ES-I3 (cell line): ENCODE results near the gene KCNJ6.
A peak's percentile ranks its signal among the peaks of the same experiment; 100 is the strongest.
"Not testable (repeated sequence)": the region's sequence is repeated elsewhere in the genome, so short reads cannot be mapped to it uniquely, and the experiment has no call there.

Experiments
- H3K36me3 ChIP-seq: 2 replicates; pipeline ENCODE4 v1.6.1; 2013; ENCODE audit warnings: mild to moderate bottlenecking, low read length, control low read depth, moderate library complexity; ENCODE audit not compliant: insufficient read depth
- H3K4me1 ChIP-seq: 2 replicates; pipeline ENCODE4 v1.6.1; 2013; ENCODE audit warnings: mild to moderate bottlenecking, control low read depth, low read length; ENCODE audit not compliant: insufficient read depth
- H3K9ac ChIP-seq: 2 replicates; pipeline ENCODE4 v1.6.1; 2013; ENCODE audit warnings: low read depth, mild to moderate bottlenecking, low read length, moderate library complexity
- H3K9me3 ChIP-seq: 2 replicates; pipeline ENCODE4 v1.6.1; 2013; ENCODE audit warnings: mild to moderate bottlenecking, low read length, moderate library complexity; ENCODE audit not compliant: control insufficient read depth, insufficient read depth

Gene KCNJ6

GRCh38 chr21:37683396-37684114 lies 232.7 kb downstream of the KCNJ6 start:
- H3K9me3 ChIP-seq: peaks cover 4% of the 10 kb centered on the region; the same call in 1 of the 2 replicates
- H3K4me1 ChIP-seq: peaks cover 22% of the 10 kb centered on the region; the same call in 1 of the 2 replicates
- no peak overlapping the region; the same call in 1 of the 2 replicates for H3K9ac ChIP-seq
- no peaks in the 10 kb centered on the region for H3K36me3 ChIP-seq

GRCh38 chr21:37682966-37683365 lies 233.3 kb downstream of the KCNJ6 start:
- Histone ChIP-seq H3K4me1 (peaks cover 22% of the 10 kb centered on the region; the same call in 1 of the 2 replicates), H3K9me3 (peaks cover 4% of the 10 kb centered on the region; the same call in 1 of the 2 replicates), H3K36me3 (no peaks in the 10 kb centered on the region), H3K9ac (no peak overlapping the region; the same call in 1 of the 2 replicates)

GRCh38 chr21:37677006-37677405 lies 239.3 kb downstream of the KCNJ6 start:
- no peak overlapping the region for H3K9ac ChIP-seq

GRCh38 chr21:37675202-37675801 lies 241.0 kb downstream of the KCNJ6 start:
- H3K9ac ChIP-seq: peak overlapping the region; percentile 47; the same call in 1 of the 2 replicates
- peaks cover 21% of the 10 kb centered on the region for H3K4me1 ChIP-seq
- H3K9me3 ChIP-seq: no peaks in the 10 kb centered on the region
- H3K36me3 ChIP-seq: no peaks in the 10 kb centered on the region

More at GRCh38 chr21:37677006-37677405, 239.3 kb downstream of the KCNJ6 start:
- no peaks in the 10 kb centered on the region for H3K9me3 ChIP-seq
- H3K4me1 ChIP-seq: peaks cover 11% of the 10 kb centered on the region
- H3K36me3 ChIP-seq: no peaks in the 10 kb centered on the region

GRCh38 chr21:37673801-37674575 lies 242.3 kb downstream of the KCNJ6 start:
- H3K36me3 ChIP-seq: no peaks in the 10 kb centered on the region
- no peaks in the 10 kb centered on the region for H3K9me3 ChIP-seq
- no peak overlapping the region for H3K9ac ChIP-seq
- H3K4me1 ChIP-seq: peaks cover 34% of the 10 kb centered on the region

GRCh38 chr21:37671381-37671780 lies 244.9 kb downstream of the KCNJ6 start:
- no peak overlapping the region for H3K9ac ChIP-seq
- no peaks in the 10 kb centered on the region for H3K9me3 ChIP-seq
- H3K4me1 ChIP-seq: peaks cover 45% of the 10 kb centered on the region
- H3K36me3 ChIP-seq: no peaks in the 10 kb centered on the region

- Histone ChIP-seq H3K9me3 (no peaks in the 10 kb centered on the region), H3K9ac (no peak overlapping the region), H3K36me3 (no peaks in the 10 kb centered on the region), H3K4me1 (peaks cover 45% of the 10 kb centered on the region)
Observed at GRCh38 chr21:37670883-37671282, 245.4 kb downstream of the KCNJ6 start.

- Histone ChIP-seq H3K9me3 (0 out of 2 replicates have a peak, but pooled peaks cover 3% of the 10 kb centered on the region), H3K36me3 (no peaks in the 10 kb centered on the region; the same call in 1 of the 2 replicates), H3K9ac (no peak overlapping the region), H3K4me1 (peaks cover 42% of the 10 kb centered on the region)
Observed at GRCh38 chr21:37669249-37669648, 247.0 kb downstream of the KCNJ6 start.

- 0 out of 2 replicates have a peak, but pooled peaks cover 3% of the 10 kb centered on the region for H3K9me3 ChIP-seq
- H3K4me1 ChIP-seq: peaks cover 39% of the 10 kb centered on the region
- no peak overlapping the region for H3K9ac ChIP-seq
- no peaks in the 10 kb centered on the region; the same call in 1 of the 2 replicates for H3K36me3 ChIP-seq
Observed at GRCh38 chr21:37668462-37669239, 247.6 kb downstream of the KCNJ6 start.

GRCh38 chr21:37667380-37667779 lies 248.9 kb downstream of the KCNJ6 start:
- Histone ChIP-seq H3K36me3 (no peaks in the 10 kb centered on the region; the same call in 1 of the 2 replicates), H3K9ac (no peak overlapping the region), H3K9me3 (0 out of 2 replicates have a peak, but pooled peaks cover 3% of the 10 kb centered on the region), H3K4me1 (peaks cover 34% of the 10 kb centered on the region)

- H3K9ac ChIP-seq: no peak overlapping the region
- H3K9me3 ChIP-seq: 0 out of 2 replicates have a peak, but pooled peaks cover 3% of the 10 kb centered on the region
Observed at GRCh38 chr21:37665230-37666024, 250.8 kb downstream of the KCNJ6 start.

GRCh38 chr21:37662227-37662626 lies 254.0 kb downstream of the KCNJ6 start:
- peaks cover 12% of the 10 kb centered on the region for H3K4me1 ChIP-seq
- not testable (repeated sequence) for H3K9me3 ChIP-seq, H3K9ac ChIP-seq, H3K36me3 ChIP-seq

More at GRCh38 chr21:37665230-37666024, 250.8 kb downstream of the KCNJ6 start:
- peaks cover 25% of the 10 kb centered on the region for H3K4me1 ChIP-seq
- no peaks in the 10 kb centered on the region; the same call in 1 of the 2 replicates for H3K36me3 ChIP-seq

- H3K4me1 ChIP-seq: peaks cover 12% of the 10 kb centered on the region
- H3K9ac ChIP-seq: no peak overlapping the region
- H3K9me3 ChIP-seq: 0 out of 2 replicates have a peak, but pooled peaks cover 3% of the 10 kb centered on the region
- H3K36me3 ChIP-seq: no peaks in the 10 kb centered on the region; the same call in 1 of the 2 replicates
Observed at GRCh38 chr21:37660709-37661108, 255.5 kb downstream of the KCNJ6 start.
